ENCODE data around the gene TJAP1.

TJAP1 gene

DNA sequence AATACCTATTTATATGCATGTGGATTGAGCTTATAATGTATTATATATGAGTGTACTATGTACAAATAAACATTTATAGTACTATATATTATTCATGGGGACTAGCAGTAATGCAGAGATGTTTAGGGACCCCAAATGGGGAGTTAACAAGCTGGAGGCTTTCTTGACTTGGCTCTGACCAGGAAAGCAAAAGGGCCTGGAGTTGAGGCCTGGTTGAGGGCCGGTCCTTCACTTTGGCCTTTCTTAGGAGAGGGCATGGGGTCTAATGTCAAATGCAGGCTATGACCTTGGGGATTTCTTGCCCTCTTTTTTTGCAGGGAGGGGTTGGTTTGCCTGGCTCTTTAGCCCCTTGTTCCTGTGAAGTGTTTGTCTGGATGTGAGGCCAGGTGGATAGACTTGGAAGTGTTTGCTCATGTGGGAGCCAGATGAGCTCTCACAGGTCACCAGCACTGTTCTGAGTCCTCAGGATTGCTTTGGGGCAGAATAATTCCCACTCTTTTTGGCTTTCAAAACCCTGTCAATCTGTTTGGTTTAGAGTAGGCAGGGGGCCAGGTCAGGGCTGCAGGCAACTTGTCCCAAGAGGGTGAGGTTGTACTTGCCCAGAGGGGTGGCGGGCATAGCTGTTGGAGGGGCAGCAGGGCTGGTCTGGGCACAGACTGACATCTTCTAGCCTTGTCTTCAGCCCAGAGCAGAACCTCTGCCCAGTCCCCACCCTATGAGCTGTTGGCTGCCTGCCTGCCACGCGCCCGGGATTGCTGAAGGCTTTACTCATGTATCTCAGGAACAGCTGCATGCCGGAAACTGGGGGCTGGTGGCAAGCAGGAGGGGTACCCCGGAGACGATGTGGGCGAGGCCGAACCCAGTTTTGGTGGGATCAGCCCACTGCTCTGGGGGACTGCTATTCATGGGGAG lies 14.6 kb downstream of the TJAP1 start:
- Histone ChIP-seq H3K4me3 (ENCODE audit: low read length in 2 of 2) (no peak overlapping the region), H3K9ac (ENCODE audit: low read depth in 1 of 2, low read length in 2 of 2) (no peak overlapping the region), H3K4me1 (ENCODE audit: control insufficient read depth in 2 of 2, insufficient read depth in 2 of 2, low read length in 2 of 2) (peaks cover 0 to 11% of the 10 kb centered on the region in 2 donors), H3K9me3 (ENCODE audit: control insufficient read depth in 2 of 2, low read length in 2 of 2) (no peaks in the 10 kb centered on the region), H3K27ac (ENCODE audit: low read depth in 2 of 2, low read length in 2 of 2) (no peak overlapping the region), H3K36me3 (ENCODE audit: control insufficient read depth in 2 of 2, insufficient read depth in 2 of 2, low read length in 2 of 2) (peaks cover 0 to 2% of the 10 kb centered on the region in 2 donors), H3K27me3 (ENCODE audit: control insufficient read depth in 2 of 2, insufficient read depth in 2 of 2, low read length in 2 of 2) (no peaks in the 10 kb centered on the region)

DNA sequence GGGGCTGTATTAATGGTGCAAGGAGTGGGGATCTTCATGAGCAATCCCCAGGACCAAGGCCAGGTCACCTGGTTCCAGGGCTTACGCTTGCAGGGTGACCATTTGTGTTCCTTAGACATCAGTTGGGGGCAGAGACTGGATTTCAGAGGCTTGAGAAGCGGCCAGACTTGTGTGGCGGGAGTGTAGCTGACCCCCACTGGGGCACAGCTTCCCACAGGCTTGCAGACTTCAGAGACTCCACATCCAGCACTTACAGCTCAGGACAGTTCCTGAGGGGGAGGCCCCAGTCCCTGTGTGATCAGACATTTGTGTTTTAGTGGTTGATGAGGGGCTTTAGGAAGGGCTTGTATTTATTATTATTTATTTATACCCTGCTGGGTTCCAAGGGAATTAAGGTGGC lies 15.3 kb downstream of the TJAP1 start:
- H3K9ac ChIP-seq (ENCODE audit: low read depth in 1 of 2, low read length in 2 of 2), result no peak overlapping the region
- no peaks in the 10 kb centered on the region for H3K27me3 ChIP-seq (ENCODE audit: control insufficient read depth in 2 of 2, insufficient read depth in 2 of 2, low read length in 2 of 2)
- no peaks in the 10 kb centered on the region for H3K9me3 ChIP-seq (ENCODE audit: control insufficient read depth in 2 of 2, low read length in 2 of 2)
- H3K4me1 ChIP-seq (ENCODE audit: control insufficient read depth in 2 of 2, insufficient read depth in 2 of 2, low read length in 2 of 2), result peaks cover 0 to 11% of the 10 kb centered on the region in 2 donors
- H3K36me3 ChIP-seq (ENCODE audit: control insufficient read depth in 2 of 2, insufficient read depth in 2 of 2, low read length in 2 of 2), result peaks cover 0 to 2% of the 10 kb centered on the region in 2 donors
- no peak overlapping the region for H3K27ac ChIP-seq (ENCODE audit: low read depth in 2 of 2, low read length in 2 of 2)
- H3K4me3 ChIP-seq (ENCODE audit: low read length in 2 of 2), result no peak overlapping the region

DNA sequence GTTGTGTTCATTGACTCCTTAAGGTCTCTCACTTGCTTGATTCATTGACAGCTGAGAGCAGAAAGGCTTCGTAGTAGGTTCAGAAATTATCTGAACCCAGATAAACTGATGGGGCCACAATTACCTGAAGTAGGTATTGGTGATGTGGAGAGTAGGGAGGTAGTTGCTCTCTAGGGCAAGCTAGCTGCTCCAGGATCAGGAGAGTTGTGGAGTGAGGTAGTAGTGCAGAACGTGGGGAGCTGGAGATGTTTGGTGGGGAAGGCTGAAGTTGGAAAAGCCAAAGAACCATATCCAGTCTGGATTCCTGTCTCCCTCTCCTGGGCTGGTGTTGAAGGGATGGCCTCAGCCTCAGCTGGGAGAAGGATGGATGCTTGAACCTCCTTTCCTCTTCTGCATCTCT lies 15.9 kb downstream of the TJAP1 start:
- no peak overlapping the region for H3K9ac ChIP-seq (ENCODE audit: low read depth in 1 of 2, low read length in 2 of 2)
- no peak overlapping the region for H3K27ac ChIP-seq (ENCODE audit: low read depth in 2 of 2, low read length in 2 of 2)
- H3K4me3 ChIP-seq (ENCODE audit: low read length in 2 of 2), result no peak overlapping the region
- H3K4me1 ChIP-seq (ENCODE audit: control insufficient read depth in 2 of 2, insufficient read depth in 2 of 2, low read length in 2 of 2), result peaks cover 0 to 11% of the 10 kb centered on the region in 2 donors
- H3K9me3 ChIP-seq (ENCODE audit: control insufficient read depth in 2 of 2, low read length in 2 of 2), result no peaks in the 10 kb centered on the region
- H3K36me3 ChIP-seq (ENCODE audit: control insufficient read depth in 2 of 2, insufficient read depth in 2 of 2, low read length in 2 of 2), result peaks cover 0 to 2% of the 10 kb centered on the region in 2 donors
- no peaks in the 10 kb centered on the region for H3K27me3 ChIP-seq (ENCODE audit: control insufficient read depth in 2 of 2, insufficient read depth in 2 of 2, low read length in 2 of 2)

DNA sequence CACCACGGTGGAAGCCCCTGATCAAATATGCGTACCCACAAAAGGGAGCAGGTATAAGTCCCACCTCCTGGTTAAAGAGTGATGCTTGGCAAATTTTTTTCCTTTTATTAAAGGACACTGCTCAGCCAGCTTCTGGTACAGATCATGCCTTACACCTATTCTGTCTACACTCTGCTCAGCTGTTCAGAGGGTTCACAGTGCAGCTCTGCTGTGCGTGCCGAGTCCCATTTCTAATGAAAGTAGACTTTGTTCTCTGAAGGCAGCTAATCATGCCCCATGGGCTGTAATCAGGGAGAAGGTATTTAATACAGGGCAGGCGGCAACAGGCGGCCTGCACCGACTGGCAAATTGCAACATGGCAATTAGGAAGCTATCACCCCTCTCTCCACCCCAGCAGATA lies 16.5 kb downstream of the TJAP1 start:
- no peak overlapping the region for H3K27ac ChIP-seq (ENCODE audit: low read depth in 2 of 2, low read length in 2 of 2)

DNA sequence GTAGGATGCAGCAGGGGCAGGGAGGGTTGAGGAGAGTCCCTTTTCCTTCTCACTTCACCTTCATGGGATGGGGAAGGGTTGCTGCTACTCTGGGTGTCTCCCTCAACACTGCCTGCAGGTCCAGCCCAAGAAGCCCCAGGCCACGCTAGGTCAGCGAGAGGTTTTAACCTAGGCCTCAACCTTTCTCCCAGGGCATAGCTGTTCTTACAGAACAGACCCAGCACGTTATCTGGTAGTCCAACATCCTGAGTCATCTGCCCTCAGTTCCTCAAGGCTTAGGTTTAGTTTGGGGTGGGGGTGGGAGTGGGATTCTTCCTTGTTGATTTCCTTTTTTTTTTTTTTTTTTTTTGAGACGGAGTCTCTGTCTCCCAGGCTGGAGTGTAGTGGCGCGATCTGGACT lies 17.0 kb downstream of the TJAP1 start:
- H3K4me1 ChIP-seq (ENCODE audit: control insufficient read depth in 2 of 2, insufficient read depth in 2 of 2, low read length in 2 of 2), result peaks cover 0 to 11% of the 10 kb centered on the region in 2 donors
- no peak overlapping the region for H3K27ac ChIP-seq (ENCODE audit: low read depth in 2 of 2, low read length in 2 of 2)
- H3K9ac ChIP-seq (ENCODE audit: low read depth in 1 of 2, low read length in 2 of 2), result no peak overlapping the region
- H3K36me3 ChIP-seq (ENCODE audit: control insufficient read depth in 2 of 2, insufficient read depth in 2 of 2, low read length in 2 of 2), result peaks cover 8 to 13% of the 10 kb centered on the region in 2 donors
- no peak overlapping the region for H3K4me3 ChIP-seq (ENCODE audit: low read length in 2 of 2)
- no peaks in the 10 kb centered on the region for H3K27me3 ChIP-seq (ENCODE audit: control insufficient read depth in 2 of 2, insufficient read depth in 2 of 2, low read length in 2 of 2)
- H3K9me3 ChIP-seq (ENCODE audit: control insufficient read depth in 2 of 2, low read length in 2 of 2), result no peaks in the 10 kb centered on the region

More for the DNA sequence above, 16.5 kb downstream of the TJAP1 start:
- Histone ChIP-seq H3K9me3 (ENCODE audit: control insufficient read depth in 2 of 2, low read length in 2 of 2) (no peaks in the 10 kb centered on the region), H3K4me3 (ENCODE audit: low read length in 2 of 2) (no peak overlapping the region), H3K9ac (ENCODE audit: low read depth in 1 of 2, low read length in 2 of 2) (no peak overlapping the region), H3K27me3 (ENCODE audit: control insufficient read depth in 2 of 2, insufficient read depth in 2 of 2, low read length in 2 of 2) (no peaks in the 10 kb centered on the region), H3K4me1 (ENCODE audit: control insufficient read depth in 2 of 2, insufficient read depth in 2 of 2, low read length in 2 of 2) (peaks cover 0 to 11% of the 10 kb centered on the region in 2 donors), H3K36me3 (ENCODE audit: control insufficient read depth in 2 of 2, insufficient read depth in 2 of 2, low read length in 2 of 2) (peaks cover 3 to 8% of the 10 kb centered on the region in 2 donors)

DNA sequence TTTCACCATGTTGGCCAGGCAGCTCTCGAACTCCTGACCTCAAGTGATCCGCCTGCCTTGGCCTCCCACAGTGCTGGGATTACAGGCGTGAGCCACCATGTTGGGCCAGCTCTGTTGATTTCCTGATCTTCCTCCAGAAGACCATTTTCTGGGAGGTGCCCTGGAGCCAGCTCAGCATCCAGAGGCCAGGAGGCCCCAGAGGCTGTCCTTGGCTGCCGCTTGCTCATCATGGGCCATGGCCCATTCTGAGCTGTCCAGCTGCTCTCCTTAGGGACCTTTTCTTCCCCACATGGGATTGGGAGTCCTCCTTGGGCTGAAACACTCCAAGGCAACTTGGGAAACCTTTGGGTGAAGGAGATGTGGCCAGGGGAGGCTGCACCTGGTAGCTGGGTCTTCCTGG lies 17.4 kb downstream of the TJAP1 start:
- H3K9ac ChIP-seq (ENCODE audit: low read depth in 1 of 2, low read length in 2 of 2), result no peak overlapping the region
- H3K4me1 ChIP-seq (ENCODE audit: control insufficient read depth in 2 of 2, insufficient read depth in 2 of 2, low read length in 2 of 2), result peaks cover 0 to 11% of the 10 kb centered on the region in 2 donors
- H3K27ac ChIP-seq (ENCODE audit: low read depth in 2 of 2, low read length in 2 of 2), result no peak overlapping the region
- peaks cover 13 to 17% of the 10 kb centered on the region in 2 donors for H3K36me3 ChIP-seq (ENCODE audit: control insufficient read depth in 2 of 2, insufficient read depth in 2 of 2, low read length in 2 of 2)
- H3K9me3 ChIP-seq (ENCODE audit: control insufficient read depth in 2 of 2, low read length in 2 of 2), result no peaks in the 10 kb centered on the region
- no peak overlapping the region for H3K4me3 ChIP-seq (ENCODE audit: low read length in 2 of 2)
- no peaks in the 10 kb centered on the region for H3K27me3 ChIP-seq (ENCODE audit: control insufficient read depth in 2 of 2, insufficient read depth in 2 of 2, low read length in 2 of 2)

DNA sequence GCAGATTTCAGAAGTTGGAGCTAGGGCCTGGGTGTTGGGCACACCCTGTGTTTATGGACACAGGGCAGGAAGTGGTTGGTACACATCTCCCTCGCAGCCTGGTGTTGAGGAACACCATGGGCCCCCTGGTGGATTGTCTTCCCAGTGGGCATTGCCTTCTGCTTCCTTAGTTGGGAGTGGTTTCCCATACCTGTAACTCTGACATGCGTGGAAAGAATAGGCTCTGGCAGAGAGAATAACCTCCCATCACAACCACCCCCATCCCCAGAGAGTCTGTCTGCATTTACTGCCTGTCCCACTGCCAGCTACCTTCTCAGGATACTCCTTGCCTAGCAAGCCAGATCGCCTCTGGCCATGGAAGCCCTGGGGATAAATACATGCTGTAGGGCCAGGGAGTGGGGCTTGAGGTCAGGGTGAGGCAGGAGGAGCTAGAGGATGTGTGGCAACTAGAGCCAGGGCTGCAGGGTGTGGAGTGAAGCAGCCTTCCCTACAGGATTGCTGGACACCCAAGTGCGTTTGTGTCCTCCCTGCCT lies 18.1 kb downstream of the TJAP1 start:
- no peak overlapping the region for H3K4me3 ChIP-seq (ENCODE audit: low read length in 2 of 2)
- no peaks in the 10 kb centered on the region for H3K27me3 ChIP-seq (ENCODE audit: control insufficient read depth in 2 of 2, insufficient read depth in 2 of 2, low read length in 2 of 2)
- H3K36me3 ChIP-seq (ENCODE audit: control insufficient read depth in 2 of 2, insufficient read depth in 2 of 2, low read length in 2 of 2), result peaks cover 18 to 24% of the 10 kb centered on the region in 2 donors
- H3K9me3 ChIP-seq (ENCODE audit: control insufficient read depth in 2 of 2, low read length in 2 of 2), result no peaks in the 10 kb centered on the region
- H3K9ac ChIP-seq (ENCODE audit: low read depth in 1 of 2, low read length in 2 of 2), result no peak overlapping the region
- H3K27ac ChIP-seq (ENCODE audit: low read depth in 2 of 2, low read length in 2 of 2), result no peak overlapping the region
- H3K4me1 ChIP-seq (ENCODE audit: control insufficient read depth in 2 of 2, insufficient read depth in 2 of 2, low read length in 2 of 2), result peaks cover 0 to 11% of the 10 kb centered on the region in 2 donors

DNA sequence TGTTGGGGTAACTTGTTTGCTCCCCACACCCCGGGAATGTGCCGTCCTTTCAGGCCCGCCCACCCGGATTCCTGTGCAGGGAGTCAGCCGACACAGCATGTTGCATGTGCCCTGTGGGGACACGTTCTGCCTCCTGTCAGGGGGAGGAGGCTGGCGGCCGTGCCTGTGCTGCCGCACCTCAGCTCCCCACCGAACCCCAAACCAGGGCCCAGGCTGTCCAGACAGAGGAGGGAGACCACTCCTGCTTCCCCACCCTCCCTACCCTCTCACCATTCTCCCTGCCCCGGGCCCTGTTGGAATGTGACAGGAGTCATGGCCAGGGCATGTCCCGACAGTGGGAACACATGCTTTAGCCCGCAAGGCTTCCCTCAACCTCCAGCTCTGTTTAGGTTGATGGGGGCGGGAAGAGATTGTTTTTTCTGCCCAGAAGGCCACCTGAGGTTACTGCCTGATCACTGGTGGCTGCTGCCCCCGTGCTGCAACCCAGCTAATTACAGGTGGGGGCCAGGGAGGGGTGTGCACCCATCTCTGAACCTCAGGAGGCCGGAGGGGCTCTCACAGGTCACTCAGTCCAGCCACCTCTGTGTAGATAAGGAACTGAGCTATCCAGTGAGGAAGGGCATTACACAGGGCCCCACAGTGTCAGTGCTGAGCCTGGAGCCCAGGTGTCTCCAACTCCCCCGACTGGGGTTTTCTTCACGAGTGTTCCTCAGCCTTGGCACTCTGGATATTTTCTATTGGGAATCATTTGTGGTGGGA lies 19.2 kb downstream of the TJAP1 start:
- peaks cover 28 to 33% of the 10 kb centered on the region in 2 donors for H3K36me3 ChIP-seq (ENCODE audit: control insufficient read depth in 2 of 2, insufficient read depth in 2 of 2, low read length in 2 of 2)
- no peak overlapping the region for H3K9ac ChIP-seq (ENCODE audit: low read depth in 1 of 2, low read length in 2 of 2)
- H3K4me3 ChIP-seq (ENCODE audit: low read length in 2 of 2), result no peak overlapping the region
- peaks cover 0 to 11% of the 10 kb centered on the region in 2 donors for H3K4me1 ChIP-seq (ENCODE audit: control insufficient read depth in 2 of 2, insufficient read depth in 2 of 2, low read length in 2 of 2)
- H3K9me3 ChIP-seq (ENCODE audit: control insufficient read depth in 2 of 2, low read length in 2 of 2), result no peaks in the 10 kb centered on the region
- no peak overlapping the region for H3K27ac ChIP-seq (ENCODE audit: low read depth in 2 of 2, low read length in 2 of 2)
- no peaks in the 10 kb centered on the region for H3K27me3 ChIP-seq (ENCODE audit: control insufficient read depth in 2 of 2, insufficient read depth in 2 of 2, low read length in 2 of 2)

DNA sequence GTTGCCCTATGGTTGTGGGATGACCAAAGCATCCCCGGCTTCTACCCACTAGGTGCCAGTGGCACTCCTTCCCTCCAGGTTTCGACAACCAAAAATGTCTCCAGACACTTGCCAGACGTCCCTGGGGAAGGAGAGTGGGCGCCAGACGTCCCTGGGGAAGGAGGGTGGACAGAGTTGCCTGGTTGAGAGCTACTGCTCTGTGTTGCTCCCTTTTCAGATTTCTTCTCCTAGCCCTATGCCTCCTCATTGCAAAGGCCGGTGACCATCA lies 19.7 kb downstream of the TJAP1 start:
- Histone ChIP-seq H3K4me1 (ENCODE audit: control insufficient read depth in 2 of 2, insufficient read depth in 2 of 2, low read length in 2 of 2) (peaks cover 0 to 8% of the 10 kb centered on the region in 2 donors), H3K9me3 (ENCODE audit: control insufficient read depth in 2 of 2, low read length in 2 of 2) (no peaks in the 10 kb centered on the region), H3K4me3 (ENCODE audit: low read length in 2 of 2) (no peak overlapping the region), H3K27ac (ENCODE audit: low read depth in 2 of 2, low read length in 2 of 2) (no peak overlapping the region), H3K27me3 (ENCODE audit: control insufficient read depth in 2 of 2, insufficient read depth in 2 of 2, low read length in 2 of 2) (no peaks in the 10 kb centered on the region), H3K36me3 (ENCODE audit: control insufficient read depth in 2 of 2, insufficient read depth in 2 of 2, low read length in 2 of 2) (peaks cover 29 to 36% of the 10 kb centered on the region in 2 donors), H3K9ac (ENCODE audit: low read depth in 1 of 2, low read length in 2 of 2) (no peak overlapping the region)

DNA sequence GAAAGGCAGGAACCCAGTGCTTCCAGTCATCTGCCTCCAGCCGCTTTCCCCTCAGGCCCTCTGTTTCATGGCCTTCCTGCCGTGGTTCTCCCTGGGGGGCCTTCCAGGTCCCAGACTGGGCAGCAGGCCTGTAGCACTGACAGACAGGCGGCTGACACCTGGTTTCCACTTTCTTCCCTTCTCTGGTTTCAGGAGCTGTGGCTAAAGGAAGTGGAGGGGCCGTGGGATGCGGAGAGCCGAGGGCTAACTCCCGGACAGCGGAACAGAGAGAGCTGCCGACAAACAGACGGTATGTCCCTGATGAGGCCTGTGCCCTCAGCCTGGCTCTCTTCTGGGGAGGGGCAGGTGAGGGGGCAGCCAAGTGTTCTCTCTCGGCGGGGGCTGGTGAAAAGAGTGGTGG lies 20.3 kb downstream of the TJAP1 start:
- Histone ChIP-seq H3K27me3 (ENCODE audit: control insufficient read depth in 2 of 2, insufficient read depth in 2 of 2, low read length in 2 of 2) (no peaks in the 10 kb centered on the region), H3K9me3 (ENCODE audit: control insufficient read depth in 2 of 2, low read length in 2 of 2) (no peaks in the 10 kb centered on the region), H3K4me1 (ENCODE audit: control insufficient read depth in 2 of 2, insufficient read depth in 2 of 2, low read length in 2 of 2) (peaks cover 0 to 3% of the 10 kb centered on the region in 2 donors), H3K36me3 (ENCODE audit: control insufficient read depth in 2 of 2, insufficient read depth in 2 of 2, low read length in 2 of 2) (peaks cover 34 to 42% of the 10 kb centered on the region in 2 donors), H3K4me3 (ENCODE audit: low read length in 2 of 2) (no peak overlapping the region), H3K9ac (ENCODE audit: low read depth in 1 of 2, low read length in 2 of 2) (no peak overlapping the region), H3K27ac (ENCODE audit: low read depth in 2 of 2, low read length in 2 of 2) (no peak overlapping the region)

Measured in mucosa of rectum (tissue), 2 donors.